GM06990 (cell line): ENCODE measurements around the gene HTRA1.

Experiments
- DNase-seq: peaks from one replicate; pipeline ENCODE4 v3.0.0-alpha.2; 2011; ENCODE audit not compliant: insufficient read length; ENCODE audit errors: extremely low read depth
- H3K27me3 ChIP-seq: replicated peaks from 2 replicates; pipeline ENCODE4 v1.6.0; 2011; ENCODE audit warnings: low read length; ENCODE audit not compliant: control insufficient read depth, insufficient read depth
- H3K36me3 ChIP-seq: 2 replicates; pipeline ENCODE4 v1.5.1; 2011; ENCODE audit warnings: low read length; ENCODE audit not compliant: control insufficient read depth, insufficient read depth
- H3K4me3 ChIP-seq: replicated peaks from 2 replicates; pipeline ENCODE4 v1.5.1; 2011; ENCODE audit warnings: low read depth, mild to moderate bottlenecking, control low read depth, low read length
- CTCF ChIP-seq: IDR thresholded peaks from 2 replicates; pipeline ENCODE4 v1.5.1; 2011; ENCODE audit warnings: low read length, control low read depth, mild to moderate bottlenecking, inconsistent platforms; ENCODE audit not compliant: insufficient read depth, poor library complexity, severe bottlenecking

HTRA1 gene

DNA sequence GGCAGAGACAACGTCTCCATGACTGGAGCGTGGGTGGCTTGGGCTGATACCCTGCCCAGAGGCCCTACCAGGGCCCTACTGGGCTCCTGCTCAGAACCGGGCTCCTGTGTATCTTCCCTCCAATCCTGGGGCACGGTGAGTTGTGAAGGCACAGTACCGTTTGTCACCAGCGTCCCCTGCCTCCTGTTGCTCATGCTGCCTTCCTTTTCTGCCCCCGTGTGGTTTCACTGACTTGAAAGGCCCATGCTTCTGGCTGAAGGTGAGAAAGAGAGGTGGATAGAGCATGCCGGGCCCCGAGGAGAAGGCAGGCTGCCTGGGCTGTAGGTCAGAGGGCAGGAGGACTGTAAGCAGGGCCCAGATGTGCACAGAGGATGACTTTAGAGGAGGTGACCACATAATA, 90.1 kb downstream of the HTRA1 start:
- Histone ChIP-seq H3K36me3 (no peaks in the 10 kb centered on the region), H3K4me3 (no peak overlapping the region), H3K27me3 (no peaks in the 10 kb centered on the region; the same call in 1 of the 2 replicates)
- TF ChIP-seq CTCF, result peak; percentile 28
- no peak for DNase-seq

GRCh38 chr10:122553341-122553740, 92.0 kb downstream of the HTRA1 start:
- Histone ChIP-seq H3K4me3 (no peak overlapping the region), H3K36me3 (no peaks in the 10 kb centered on the region), H3K27me3 (no peaks in the 10 kb centered on the region; the same call in 1 of the 2 replicates)
- no peak for DNase-seq
- no peak for TF ChIP-seq CTCF

DNA sequence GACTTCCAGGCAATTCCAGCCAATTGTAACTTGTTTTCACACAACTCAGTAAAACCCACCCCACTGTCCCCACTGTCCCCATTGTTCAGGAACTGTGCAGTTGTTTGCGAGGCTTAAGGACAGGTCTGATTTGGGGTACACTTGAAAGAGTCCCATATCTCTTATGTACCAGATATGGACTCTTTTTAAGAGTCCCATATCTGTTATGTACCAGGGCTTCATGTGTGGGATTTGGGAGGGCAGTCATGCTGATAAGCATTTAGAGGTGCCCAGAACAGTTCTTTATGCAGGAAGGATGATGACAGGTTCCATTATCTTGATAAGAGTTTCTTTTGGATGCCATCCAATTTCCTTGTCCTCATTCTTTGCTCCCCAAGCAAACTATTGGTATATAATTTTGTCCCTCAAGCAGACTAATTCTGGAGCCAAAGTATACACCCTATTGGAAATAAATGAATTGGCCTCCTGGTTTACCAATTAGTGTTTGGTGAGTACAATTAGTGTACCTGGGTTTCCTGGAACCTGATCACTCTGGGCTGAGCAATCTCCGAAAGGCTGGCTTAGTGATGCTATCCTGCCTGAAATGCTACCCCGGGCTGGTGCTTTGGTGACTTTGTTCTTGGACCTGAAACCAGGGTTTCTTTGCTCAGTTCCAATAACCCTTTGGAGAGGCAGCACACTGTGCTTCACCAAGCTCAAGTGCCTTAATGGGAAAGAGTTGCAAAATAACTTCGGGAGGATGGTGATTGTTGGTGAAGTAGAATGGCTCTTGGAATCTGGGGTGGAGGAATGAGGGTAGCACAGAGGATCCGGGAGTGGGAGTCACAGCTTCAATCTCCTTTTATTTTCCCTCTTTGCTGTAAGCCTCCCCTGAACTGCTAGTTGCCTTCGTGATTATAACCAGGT, 93.0 kb downstream of the HTRA1 start:
- Histone ChIP-seq H3K4me3 (no peak overlapping the region), H3K27me3 (no peaks in the 10 kb centered on the region; the same call in 1 of the 2 replicates), H3K36me3 (no peaks in the 10 kb centered on the region)
- DNase-seq, result no peak
- no peak for TF ChIP-seq CTCF

GRCh38 chr10:122555442-122555841, 94.1 kb downstream of the HTRA1 start:
- no peak overlapping the region for H3K4me3 ChIP-seq
- H3K36me3 ChIP-seq, result no peaks in the 10 kb centered on the region
- H3K27me3 ChIP-seq, result no peaks in the 10 kb centered on the region; the same call in 1 of the 2 replicates
- TF ChIP-seq CTCF, result no peak
- DNase-seq, result no peak

DNA sequence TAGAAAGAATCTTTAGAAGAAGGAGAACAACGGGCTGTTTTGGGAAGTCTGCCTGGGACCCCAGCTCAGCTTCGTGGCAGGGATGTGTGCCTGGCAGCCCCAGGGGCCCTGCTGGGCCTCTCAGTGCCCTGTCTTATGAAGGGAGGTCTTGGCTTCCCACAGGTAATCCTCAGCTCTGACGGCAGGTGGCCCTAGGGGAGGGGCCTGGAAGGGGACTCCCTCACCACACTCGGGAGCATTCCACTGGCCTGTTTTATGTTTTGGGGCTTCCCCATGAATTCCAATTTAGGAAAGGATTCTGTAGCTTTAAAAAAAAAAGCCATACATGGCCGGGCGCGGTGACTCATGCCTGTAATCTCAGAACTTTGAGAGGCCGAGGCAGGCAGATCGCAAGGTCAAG, 96.2 kb downstream of the HTRA1 start:
- TF ChIP-seq CTCF, result no peak
- H3K4me3 ChIP-seq, result no peak overlapping the region
- no peak for DNase-seq
- no peaks in the 10 kb centered on the region; the same call in 1 of the 2 replicates for H3K27me3 ChIP-seq
- no peaks in the 10 kb centered on the region for H3K36me3 ChIP-seq
